Activated CD8-positive, alpha-beta memory T cell treated with anti-CD3 and anti-CD28 coated beads, Interleukin-2, amount 50 U/mL, for 24 hours (primary cell): ENCODE data around the gene PYY.
"Not testable (repeated sequence)": the region's sequence is repeated elsewhere in the genome, so short reads cannot be mapped to it uniquely, and the experiment has no call there.

Experiments
- DNase-seq: peaks from one replicate; pipeline ENCODE4 v3.0.0-alpha.2; 2020; ENCODE audit errors: extremely low read depth

The PYY gene

GRCh38 chr17:43979011-43979410 lies 25.3 kb upstream of the PYY start:
- no peak for DNase-seq

- DNase-seq, result no peak
Observed at GRCh38 chr17:43978078-43978477, 24.3 kb upstream of the PYY start.

- no peak for DNase-seq
Observed at GRCh38 chr17:43976963-43977837, 23.5 kb upstream of the PYY start.

GRCh38 chr17:43975898-43976297 lies 22.2 kb upstream of the PYY start:
- no peak for DNase-seq

- DNase-seq, result no peak
Observed at GRCh38 chr17:43974382-43975266, 20.9 kb upstream of the PYY start.

- DNase-seq, result not testable (repeated sequence)
Observed at GRCh38 chr17:43972444-43973212, 18.9 kb upstream of the PYY start.

GRCh38 chr17:43971436-43971835 lies 17.7 kb upstream of the PYY start:
- not testable (repeated sequence) for DNase-seq

- DNase-seq, result no peak
Observed at GRCh38 chr17:43970366-43970765, 16.6 kb upstream of the PYY start.

- DNase-seq, result no peak
Observed at GRCh38 chr17:43967251-43967875, 13.6 kb upstream of the PYY start.

GRCh38 chr17:43966276-43966675 lies 12.5 kb upstream of the PYY start:
- DNase-seq, result no peak

- DNase-seq, result no peak
Observed at GRCh38 chr17:43962479-43962878, 8.7 kb upstream of the PYY start.

GRCh38 chr17:43961954-43962353 lies 8.2 kb upstream of the PYY start:
- DNase-seq, result no peak

- not testable (repeated sequence) for DNase-seq
Observed at GRCh38 chr17:43961292-43961691, 7.6 kb upstream of the PYY start.

GRCh38 chr17:43958748-43959352 lies 5.1 kb upstream of the PYY start:
- no peak for DNase-seq

- no peak for DNase-seq
Observed at GRCh38 chr17:43956222-43956621, 2.5 kb upstream of the PYY start.

GRCh38 chr17:43952724-43953666 lies 745 bp downstream of the PYY start:
- DNase-seq, result no peak

GRCh38 chr17:43952351-43952723 lies 1.4 kb downstream of the PYY start:
- no peak for DNase-seq

- DNase-seq, result no peak
Observed at GRCh38 chr17:43951750-43952149, 2.0 kb downstream of the PYY start.

- DNase-seq, result no peak
Observed at GRCh38 chr17:43950554-43950953, 3.2 kb downstream of the PYY start.

GRCh38 chr17:43949781-43950180 lies 4.0 kb downstream of the PYY start:
- DNase-seq, result no peak
